ENCODE data around the gene RAF1. TPM values are rescaled to one million over a fixed set of nuclear protein-coding genes. Genes with fewer than 3 reads are reported as not detected.

The RAF1 gene
- total RNA-seq, 1 donor from 2014 or later: 199 TPM

- DNase-seq (ENCODE audit: low spot score in 2 of 2) (no peak), FAIRE-seq (no peak)
These were observed 55.5 kb downstream of the RAF1 start for GRCh38 chr3:12608376-12608775.

- FAIRE-seq (no peak), DNase-seq (ENCODE audit: low spot score in 2 of 2) (no peak)
These were observed 59.9 kb downstream of the RAF1 start for GRCh38 chr3:12603969-12604368.

GRCh38 chr3:12601072-12601471 lies 62.8 kb downstream of the RAF1 start:
- no peak for DNase-seq (ENCODE audit: low spot score in 2 of 2)
- no peak for FAIRE-seq

GRCh38 chr3:12598890-12599289 lies 65.0 kb downstream of the RAF1 start:
- FAIRE-seq: no peak
- no peak for DNase-seq (ENCODE audit: low spot score in 2 of 2)

- DNase-seq (ENCODE audit: low spot score in 2 of 2) (no peak), FAIRE-seq (no peak)
These were observed 70.4 kb downstream of the RAF1 start for GRCh38 chr3:12593473-12593872.

- FAIRE-seq (no peak), DNase-seq (ENCODE audit: low spot score in 2 of 2) (no peak)
These were observed 71.8 kb downstream of the RAF1 start for GRCh38 chr3:12591997-12592715.

- no peak for DNase-seq (ENCODE audit: low spot score in 2 of 2)
- FAIRE-seq: no peak
These were observed 72.5 kb downstream of the RAF1 start for GRCh38 chr3:12591456-12591855.

- FAIRE-seq (no peak), DNase-seq (ENCODE audit: low spot score in 2 of 2) (no peak)
These were observed 73.8 kb downstream of the RAF1 start for GRCh38 chr3:12590096-12590495.

- FAIRE-seq (no peak), DNase-seq (ENCODE audit: low spot score in 2 of 2) (no peak)
These were observed 75.6 kb downstream of the RAF1 start for GRCh38 chr3:12588039-12589009.

GRCh38 chr3:12586403-12586802 lies 77.5 kb downstream of the RAF1 start:
- no peak for FAIRE-seq

GRCh38 chr3:12585970-12586369 lies 77.9 kb downstream of the RAF1 start:
- FAIRE-seq (no peak), DNase-seq (ENCODE audit: low spot score in 2 of 2) (no peak)

More at GRCh38 chr3:12586403-12586802, 77.5 kb downstream of the RAF1 start:
- DNase-seq (ENCODE audit: low spot score in 2 of 2): no peak

GRCh38 chr3:12585181-12585580 lies 78.7 kb downstream of the RAF1 start:
- FAIRE-seq: no peak

GRCh38 chr3:12584083-12584482 lies 79.8 kb downstream of the RAF1 start:
- DNase-seq (ENCODE audit: low spot score in 2 of 2) (no peak), FAIRE-seq (no peak)

More at GRCh38 chr3:12585181-12585580, 78.7 kb downstream of the RAF1 start:
- no peak for DNase-seq (ENCODE audit: low spot score in 2 of 2)

- DNase-seq (ENCODE audit: low spot score in 2 of 2) (no peak), FAIRE-seq (no peak)
These were observed 80.6 kb downstream of the RAF1 start for GRCh38 chr3:12583280-12583679.

- DNase-seq (ENCODE audit: low spot score in 2 of 2) (no peak), FAIRE-seq (no peak)
These were observed 81.2 kb downstream of the RAF1 start for GRCh38 chr3:12582730-12583129.

- FAIRE-seq (no peak), DNase-seq (ENCODE audit: low spot score in 2 of 2) (no peak)
These were observed 84.0 kb downstream of the RAF1 start for GRCh38 chr3:12579905-12580304.

- DNase-seq (ENCODE audit: low spot score in 2 of 2): no peak
- no peak for FAIRE-seq
These were observed 84.5 kb downstream of the RAF1 start for GRCh38 chr3:12579456-12579855.

GRCh38 chr3:12578742-12579141 lies 85.2 kb downstream of the RAF1 start:
- DNase-seq (ENCODE audit: low spot score in 2 of 2): no peak
- no peak for FAIRE-seq

- DNase-seq (ENCODE audit: low spot score in 2 of 2) (no peak), FAIRE-seq (no peak)
These were observed 86.5 kb downstream of the RAF1 start for GRCh38 chr3:12577379-12577778.

GRCh38 chr3:12574661-12575060 lies 89.3 kb downstream of the RAF1 start:
- no peak for FAIRE-seq
- no peak for DNase-seq (ENCODE audit: low spot score in 2 of 2)

GRCh38 chr3:12574131-12574530 lies 89.8 kb downstream of the RAF1 start:
- no peak for FAIRE-seq
- no peak for DNase-seq (ENCODE audit: low spot score in 2 of 2)

- FAIRE-seq (no peak), DNase-seq (ENCODE audit: low spot score in 2 of 2) (no peak)
These were observed 91.9 kb downstream of the RAF1 start for GRCh38 chr3:12571986-12572385.
